CD1c-positive myeloid dendritic cell (primary cell): ENCODE results near the gene MGAT4B.
"Not testable (repeated sequence)": the region's sequence is repeated elsewhere in the genome, so short reads cannot be mapped to it uniquely, and the experiment has no call there.

ENCODE experiments used
- DNase-seq: peaks from one replicate; pipeline ENCODE4 v3.0.0-alpha.2; 2016; ENCODE audit errors: extremely low spot score

The MGAT4B gene

DNA sequence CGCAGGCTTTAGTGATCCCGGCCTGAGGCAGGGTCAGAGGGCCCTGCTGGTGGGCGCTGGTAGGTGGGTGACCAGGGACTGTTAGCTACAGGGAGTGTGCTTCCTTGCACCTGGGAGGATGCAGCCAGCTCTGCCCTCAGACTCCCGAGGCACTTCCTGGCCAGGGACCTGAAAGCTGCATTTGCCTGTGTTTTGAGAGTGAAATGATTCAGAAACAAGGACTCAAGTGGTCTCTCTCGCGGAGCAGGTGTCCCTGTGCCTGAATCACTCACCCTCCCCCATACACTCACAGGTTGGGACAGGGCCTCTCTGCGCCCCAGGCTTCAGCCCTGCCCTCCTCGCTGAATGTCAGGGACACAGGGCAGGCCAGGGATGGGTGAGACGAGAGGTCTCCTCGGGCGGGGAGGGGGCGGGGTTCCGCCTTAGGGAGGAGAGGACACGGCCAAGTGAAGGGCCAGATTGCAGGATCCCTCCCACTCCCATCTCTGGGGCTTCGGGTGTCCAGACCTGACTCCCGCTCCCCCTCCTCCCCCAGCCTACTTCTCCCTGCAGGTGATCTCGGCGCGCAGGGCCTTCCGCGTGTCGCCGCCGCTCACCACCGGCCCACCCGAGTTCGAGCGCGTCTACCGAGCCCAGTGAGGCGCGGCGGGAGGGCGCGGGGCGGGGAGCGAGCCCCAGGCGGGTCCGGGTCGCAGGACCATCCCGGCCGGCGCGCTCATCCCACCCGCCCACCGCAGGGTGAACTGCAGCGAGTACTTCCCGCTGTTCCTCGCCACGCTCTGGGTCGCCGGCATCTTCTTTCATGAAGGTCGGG lies 11.4 kb downstream of the MGAT4B start:
- DNase-seq: no peak

DNA sequence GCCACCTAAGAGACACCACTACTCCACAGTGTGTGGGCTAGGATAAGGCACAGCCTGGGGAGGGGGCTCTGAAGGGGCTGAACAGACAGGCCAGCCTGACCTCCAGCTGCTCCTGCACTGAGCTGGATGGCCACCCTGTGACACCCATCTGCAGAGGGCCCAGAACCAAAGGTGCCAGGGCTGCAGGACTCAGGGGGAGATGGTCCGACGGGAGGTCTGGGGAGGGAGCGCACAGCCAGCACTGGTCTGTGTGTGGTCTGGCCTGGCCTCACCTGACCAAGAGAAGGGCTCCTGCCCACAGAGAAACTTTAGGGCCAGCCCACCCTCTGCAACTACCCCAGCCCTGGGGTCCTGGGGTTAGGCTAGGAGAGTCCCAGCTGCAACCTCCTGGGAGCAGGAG lies 12.1 kb downstream of the MGAT4B start:
- no peak for DNase-seq

DNA sequence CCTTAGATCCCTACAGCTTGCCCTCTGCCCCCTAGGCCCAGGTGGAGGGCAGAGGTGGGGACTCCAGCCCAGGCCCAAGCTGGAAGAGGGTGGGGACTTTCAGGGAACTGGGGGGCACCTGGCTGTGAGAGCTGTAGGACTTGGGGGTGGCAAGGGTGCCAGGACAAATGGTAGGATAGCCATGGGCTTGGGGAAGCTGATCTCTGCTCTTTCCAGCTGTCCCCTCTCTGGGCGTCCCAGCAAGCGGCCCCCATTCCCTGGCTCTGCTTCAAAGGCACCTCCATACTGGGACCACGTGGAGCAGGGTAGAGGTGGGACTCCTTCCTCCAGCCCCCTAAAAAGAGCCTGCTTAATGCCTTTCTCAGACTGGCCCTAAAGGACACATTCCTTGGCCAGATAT lies 12.5 kb downstream of the MGAT4B start:
- no peak for DNase-seq

DNA sequence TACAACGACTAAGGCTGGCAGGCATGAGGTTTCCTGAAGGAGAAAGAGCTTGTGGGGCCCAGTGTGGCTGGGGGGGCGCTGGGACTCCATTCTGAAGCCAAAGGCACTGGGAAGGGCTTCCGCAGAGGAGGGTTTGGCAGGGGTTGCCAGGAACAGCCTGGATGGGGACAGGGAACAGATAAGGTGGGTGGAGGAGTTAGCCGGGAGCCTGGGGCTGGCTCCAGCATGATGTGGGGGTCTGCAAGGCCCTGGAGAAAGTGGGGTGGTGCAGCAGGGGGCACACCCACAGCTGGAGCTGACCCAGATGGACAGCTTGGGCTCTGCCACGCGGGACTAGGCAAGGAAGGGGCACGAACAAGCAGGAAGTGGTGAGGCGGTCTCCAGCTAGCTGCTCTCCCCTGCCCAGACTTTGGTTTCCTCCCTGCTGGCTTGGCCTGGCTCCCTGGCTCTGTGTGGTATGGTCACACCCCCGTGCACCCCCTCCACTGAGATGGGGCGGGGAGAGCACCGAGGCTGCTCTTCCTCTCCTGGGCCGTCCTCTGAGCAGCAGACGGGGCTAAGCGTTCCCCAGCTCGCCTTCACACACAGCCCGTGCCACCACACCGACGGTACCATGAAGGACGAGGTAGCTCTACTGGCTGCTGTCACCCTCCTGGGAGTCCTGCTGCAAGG lies 13.1 kb downstream of the MGAT4B start, which contains the start of gene LTC4S:
Gene LTC4S, plus strand, starts transcription at position 519 of the 672 bp plus-strand sequence. Its CDS starts 95 bp downstream, at position 614.
- DNase-seq: peak; percentile 67

DNA sequence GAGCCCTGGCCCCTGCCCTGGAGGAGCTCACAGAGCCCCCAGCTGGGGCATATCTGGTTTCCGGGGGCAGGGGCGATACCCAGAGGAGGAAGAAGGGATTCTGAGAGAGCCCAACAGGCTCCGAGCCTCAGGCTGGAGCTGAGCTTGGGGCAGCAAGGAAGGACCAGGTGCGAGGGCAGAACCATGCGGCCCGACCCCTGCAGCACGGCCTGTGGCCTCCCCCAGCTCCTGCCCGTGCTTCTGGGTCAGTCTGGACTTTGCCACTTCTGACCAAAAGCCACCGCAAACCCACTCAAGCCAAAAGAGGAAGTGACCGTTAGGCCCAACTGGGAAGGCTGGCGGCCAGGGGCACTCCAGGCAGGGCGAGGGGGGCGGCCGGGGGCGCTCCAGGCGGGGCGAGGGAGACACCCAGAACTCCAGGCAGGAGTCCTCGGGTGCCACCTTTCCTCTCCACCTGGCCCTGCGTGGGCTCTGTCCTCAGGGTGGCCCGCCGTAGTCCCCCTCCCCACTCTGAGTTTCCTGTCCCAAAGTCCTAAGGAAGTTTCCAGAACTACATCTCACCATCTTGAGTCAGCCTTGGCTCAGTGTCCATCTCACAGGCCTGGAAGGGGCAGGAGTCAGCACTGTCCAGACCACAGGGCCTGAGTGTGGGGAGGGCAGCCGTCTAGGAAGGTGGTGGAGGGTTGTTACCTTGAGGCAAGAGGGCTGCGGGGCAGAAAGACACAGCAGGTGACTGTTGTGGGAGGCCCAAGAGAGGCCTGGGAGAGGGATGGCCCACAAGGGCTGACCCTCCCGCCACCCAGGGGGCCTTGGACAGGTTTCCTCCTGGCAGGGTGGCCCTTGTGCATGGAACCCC lies 13.8 kb downstream of the MGAT4B start:
- DNase-seq: peak; percentile 67

DNA sequence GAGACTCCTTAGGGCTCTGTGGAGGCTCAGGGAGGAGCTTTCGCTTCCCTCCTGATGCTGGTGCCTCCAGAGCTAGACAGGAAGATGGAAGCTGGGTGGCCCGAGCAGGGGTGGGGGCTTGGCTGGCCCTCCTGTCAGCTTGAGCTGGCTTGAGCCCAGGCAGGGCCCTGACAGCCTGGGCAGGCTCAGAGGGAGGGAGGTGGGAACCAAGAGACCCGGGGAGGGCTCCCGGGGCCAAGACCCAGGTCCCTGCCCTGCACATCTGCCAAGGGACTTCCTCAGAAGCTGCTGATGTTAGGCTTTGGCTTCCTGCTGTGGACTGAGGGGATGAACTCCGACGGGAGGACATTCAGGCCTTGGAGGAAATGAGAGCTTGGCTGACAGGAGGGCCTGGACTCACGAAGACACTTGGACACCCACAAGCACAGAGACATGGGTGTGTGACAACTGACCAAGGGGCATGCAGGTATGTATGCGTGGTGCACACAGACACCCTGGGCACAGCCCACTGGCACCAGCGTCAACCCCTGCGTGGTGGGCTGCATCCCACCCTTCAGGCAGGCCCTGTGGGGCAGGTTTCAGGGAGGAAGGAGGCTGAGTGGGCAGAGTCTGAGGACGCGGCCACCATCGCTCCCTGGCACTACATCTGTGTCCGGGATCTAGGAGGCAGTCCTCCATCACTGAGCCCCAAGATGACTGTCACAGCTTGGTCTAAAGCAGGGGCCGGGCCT lies 14.6 kb downstream of the MGAT4B start:
- peak; percentile 57 for DNase-seq

DNA sequence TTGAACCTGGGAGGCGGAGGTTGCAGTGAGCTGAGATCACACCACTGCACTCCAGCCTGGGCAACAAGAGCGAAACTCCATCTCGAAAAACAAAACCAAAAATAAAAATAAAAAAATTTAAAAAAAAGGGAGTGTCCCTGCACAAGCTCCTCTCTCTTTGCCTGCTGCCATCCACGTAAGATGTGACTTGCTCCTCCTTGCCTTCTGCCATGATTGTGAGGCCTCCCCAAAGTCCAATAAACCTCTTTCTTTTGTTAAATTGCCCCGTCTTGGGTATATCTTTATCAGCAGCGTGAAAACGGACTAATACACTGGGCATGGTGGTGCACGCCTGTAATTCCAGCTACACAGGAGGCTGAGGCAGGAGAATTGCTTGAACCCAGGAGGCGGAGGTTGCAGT lies 17.4 kb downstream of the MGAT4B start:
- not testable (repeated sequence) for DNase-seq

DNA sequence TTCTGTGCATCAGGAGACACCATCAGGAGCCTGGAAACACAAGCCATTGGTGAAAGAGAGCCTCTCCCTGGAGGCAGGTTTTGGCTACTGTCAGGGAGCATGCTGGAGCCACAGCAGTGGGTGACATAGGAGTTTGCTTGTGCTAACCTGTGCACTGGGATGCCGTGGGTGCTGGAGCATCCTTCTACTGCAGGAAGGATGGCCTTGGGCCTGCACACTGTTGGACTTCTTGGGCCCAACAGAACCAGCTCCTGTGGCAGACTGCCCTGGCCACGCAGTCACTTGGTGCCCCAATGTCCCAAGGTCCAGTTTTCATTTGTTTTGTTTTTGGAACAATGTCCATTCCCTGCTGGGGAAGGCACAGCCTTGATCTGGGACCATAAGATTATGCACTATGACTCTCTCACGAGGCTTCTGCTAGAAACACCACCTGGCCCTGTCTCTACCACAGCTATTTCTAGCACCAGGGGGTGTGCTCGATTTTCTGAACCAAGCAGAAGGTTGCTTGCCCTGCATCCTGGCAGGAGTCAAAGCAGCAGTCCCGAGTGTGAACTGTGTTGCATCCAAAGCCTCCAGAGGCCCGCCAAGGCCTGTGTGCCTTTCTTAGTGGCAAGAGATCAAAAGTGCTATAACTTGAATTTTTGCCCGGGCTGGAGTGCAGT lies 18.3 kb downstream of the MGAT4B start:
- no peak for DNase-seq

DNA sequence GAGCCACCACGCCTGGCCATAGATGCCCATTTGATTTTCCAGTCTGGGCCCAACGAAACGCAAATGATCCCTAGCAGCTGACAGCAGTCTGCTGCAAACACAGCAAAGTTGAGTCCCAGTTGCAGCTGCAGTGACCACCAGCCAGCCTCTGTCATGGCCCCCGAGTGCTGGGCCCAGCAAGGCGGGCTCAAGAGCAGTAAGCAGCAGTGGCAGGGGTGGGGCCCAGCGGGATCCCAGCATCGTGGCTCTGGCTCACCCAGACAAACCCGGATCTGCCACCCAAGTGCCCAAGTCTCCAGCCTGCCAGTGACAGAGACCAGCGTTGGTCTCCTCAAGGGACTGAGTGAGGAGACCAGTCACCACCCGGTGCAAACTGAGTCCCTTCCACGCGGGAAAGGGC lies 19.8 kb downstream of the MGAT4B start:
- DNase-seq: no peak

DNA sequence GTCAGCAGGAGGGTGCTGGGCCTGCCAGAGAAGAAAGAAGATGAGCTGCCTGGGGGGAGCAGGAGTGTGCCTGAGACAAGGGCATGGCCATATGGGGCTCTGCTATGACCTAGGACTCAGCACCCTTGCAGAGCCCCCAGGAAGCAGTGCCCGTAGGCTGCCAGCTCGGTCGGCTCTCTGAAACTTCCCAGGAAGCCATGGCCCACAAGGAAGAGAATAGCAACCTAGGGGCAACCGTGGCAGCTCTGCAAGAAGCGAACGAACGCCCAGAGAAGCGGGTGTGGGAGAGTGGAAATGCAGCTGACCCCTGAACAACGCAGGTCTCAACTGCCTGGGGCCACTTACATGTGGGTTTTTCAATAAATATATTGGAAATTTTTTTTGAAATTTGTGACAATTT lies 23.5 kb downstream of the MGAT4B start:
- DNase-seq: no peak

DNA sequence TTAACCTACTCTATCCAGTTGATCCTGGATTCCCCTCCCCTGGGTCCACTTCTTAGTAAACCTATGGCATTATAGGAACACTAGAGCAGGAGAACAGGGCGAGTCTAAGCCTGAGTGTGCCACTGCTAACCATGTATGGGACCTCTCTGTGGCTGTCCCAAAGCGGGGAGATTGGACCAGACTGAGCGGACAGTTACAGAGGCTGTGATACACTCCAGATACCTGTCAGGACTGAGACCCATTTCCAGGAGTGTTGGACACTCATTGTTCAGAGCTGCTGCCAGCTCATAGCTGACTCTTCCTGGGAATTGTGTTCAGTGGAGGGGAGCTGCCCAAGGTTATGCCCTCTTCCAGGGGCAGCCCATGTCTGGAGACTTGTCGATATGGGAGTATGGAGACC lies 24.8 kb downstream of the MGAT4B start:
- no peak for DNase-seq

DNA sequence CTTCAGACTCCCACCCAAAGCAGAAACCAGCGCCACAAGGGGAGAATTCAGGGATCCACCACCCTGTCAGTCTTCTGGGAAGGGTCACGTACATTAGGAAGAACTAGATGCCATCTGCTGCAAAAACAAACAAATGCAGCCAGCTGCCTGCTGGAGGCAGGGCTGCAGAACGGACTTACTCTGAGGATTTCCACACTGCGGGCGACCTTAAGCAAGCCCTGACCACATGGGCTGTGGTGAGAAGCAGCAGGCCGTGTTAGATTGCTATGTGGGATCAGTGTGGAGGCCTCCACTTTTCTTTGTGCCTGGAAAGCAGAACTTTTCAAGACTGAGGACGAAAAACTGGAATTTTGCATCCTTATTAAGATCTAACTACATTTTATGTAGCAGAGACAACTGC lies 26.3 kb downstream of the MGAT4B start:
- peak; percentile 65 for DNase-seq

DNA sequence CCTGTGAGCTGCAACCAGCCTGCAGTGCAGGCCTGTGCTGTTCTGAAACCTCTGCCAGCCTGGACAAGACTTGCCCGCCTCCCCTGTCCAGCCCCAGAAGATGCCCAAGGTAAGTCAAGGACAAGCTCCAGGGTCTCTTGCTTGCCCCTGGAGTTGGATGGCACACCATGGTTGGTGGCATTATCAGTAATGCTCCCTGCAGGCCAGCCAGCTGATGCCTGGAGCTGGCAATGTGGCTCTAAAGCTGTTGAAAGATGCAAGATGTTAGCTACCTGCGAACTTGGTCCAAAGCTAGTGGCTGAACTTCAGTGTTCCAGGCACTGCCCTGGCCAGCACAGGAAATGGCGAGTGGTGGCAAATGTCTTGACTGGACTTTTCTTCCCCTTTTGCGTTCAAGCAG lies 26.8 kb downstream of the MGAT4B start:
- no peak for DNase-seq

DNA sequence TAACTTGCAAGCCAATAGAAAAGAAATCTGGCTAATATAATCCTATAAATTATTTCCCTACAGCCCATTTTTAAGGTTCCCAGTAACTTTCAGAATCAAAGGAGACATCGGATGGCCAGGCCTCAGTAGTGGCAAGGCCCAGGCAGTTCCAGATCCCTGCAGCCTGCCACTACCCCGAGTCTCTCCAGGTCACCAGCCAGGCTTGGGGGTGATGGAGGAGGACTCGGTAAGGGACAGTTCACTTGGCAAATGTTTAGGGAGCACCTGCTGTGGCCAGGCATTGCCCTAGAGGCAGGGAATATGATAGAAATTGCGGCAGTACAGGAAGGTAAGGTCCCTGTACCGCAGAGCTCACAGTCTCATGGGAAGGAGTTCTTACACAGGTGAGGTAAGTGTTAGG lies 28.1 kb downstream of the MGAT4B start:
- no peak for DNase-seq

DNA sequence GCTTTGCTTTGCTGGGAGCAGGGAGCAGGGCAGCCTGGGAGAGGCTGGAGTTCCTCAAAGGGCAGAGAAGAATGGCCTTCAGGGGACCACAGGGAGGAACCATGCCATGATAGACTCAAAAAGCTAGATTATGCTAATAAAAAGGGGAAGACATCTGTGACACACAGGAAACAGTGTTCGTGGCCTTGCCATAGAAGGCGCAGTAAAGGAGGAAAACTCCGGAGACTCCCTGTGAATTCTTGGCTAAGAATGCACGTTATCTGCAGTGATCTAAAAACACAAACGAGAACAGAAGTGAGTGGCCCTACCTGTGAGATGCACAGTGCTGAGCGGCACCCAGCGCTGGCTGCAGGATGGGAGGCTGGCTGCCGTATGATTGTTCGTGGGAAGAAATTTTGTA lies 28.8 kb downstream of the MGAT4B start:
- DNase-seq: peak; percentile 86

DNA sequence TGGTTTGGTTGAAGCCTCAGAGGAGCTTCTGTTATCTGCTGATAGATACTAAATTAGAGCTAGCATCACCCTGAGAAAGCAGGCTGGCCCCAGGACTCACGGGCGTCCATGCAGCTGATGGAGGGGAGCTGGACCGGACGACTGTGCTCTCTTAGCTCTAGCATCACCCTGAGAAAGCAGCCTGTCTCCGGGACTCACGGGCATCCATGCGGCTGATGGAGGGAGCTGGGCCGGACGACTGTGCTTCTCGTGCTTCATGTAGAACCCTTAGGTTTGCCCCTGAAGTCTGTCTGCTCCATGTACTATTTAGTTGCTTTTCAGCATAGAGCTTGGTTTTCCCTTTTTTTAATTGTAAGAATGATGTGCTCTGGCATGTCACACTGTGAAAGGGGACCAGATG lies 29.2 kb downstream of the MGAT4B start:
- DNase-seq: no peak

DNA sequence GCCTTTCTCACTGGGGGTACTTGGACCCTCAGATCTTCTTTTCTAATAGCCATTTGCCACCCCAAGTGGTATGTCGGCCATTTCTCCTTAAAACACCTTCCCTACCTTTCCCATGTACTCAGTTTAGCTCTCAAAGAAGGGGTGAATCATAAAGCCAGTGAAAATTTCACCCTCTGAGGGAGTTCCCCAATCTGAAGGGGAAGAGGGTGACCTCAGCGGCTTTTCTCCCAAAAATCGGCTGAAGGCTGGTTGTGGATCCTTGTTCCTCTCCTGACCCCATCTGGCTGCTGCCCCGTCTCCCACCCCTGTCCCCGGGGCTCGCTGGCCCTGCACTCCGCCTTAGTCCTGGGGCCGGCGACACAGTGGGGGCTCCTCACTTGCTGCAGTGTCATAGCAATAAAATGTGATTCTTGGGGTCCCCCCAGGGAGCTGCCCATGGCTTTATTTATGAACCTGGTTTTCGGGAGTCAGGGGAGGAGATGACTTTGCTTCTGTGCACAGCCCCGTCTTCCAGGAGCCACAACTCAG lies 30.2 kb downstream of the MGAT4B start:
- DNase-seq: peak; percentile 73

DNA sequence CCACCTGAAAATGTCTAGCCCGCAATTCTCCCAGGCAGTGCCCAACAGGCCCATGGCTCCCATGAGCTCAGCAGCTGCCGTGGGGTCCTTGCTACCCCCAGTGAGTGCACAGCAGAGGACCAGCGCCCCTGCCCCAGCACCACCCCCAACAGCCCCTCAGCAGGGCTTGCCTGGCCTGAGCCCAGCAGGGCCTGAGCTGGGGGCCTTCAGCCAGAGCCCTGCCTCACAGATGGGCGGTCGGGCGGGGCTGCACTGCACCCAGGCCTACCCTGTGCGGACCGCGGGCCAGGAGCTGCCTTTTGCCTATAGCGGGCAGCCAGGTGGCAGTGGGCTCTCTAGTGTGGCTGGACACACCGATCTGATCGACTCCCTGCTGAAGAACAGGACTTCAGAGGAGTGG lies 32.2 kb downstream of the MGAT4B start:
- no peak for DNase-seq

DNA sequence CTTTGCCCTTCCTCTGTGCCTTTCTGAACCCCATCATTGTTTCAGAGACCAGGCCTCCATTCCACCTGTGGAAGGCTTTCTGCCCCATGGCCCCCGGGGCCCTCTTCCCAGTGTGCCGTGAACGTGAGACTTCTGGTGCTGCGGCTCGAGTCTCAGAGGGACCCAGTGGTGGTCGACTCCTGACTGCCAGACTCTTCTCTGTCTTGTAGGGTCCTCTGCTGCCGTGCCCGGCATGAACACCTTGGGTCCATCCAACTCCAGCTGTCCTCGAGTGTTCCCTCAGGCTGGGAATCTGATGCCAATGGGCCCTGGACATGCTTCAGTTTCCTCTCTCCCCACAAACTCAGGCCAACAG lies 33.0 kb downstream of the MGAT4B start:
- DNase-seq: no peak

DNA sequence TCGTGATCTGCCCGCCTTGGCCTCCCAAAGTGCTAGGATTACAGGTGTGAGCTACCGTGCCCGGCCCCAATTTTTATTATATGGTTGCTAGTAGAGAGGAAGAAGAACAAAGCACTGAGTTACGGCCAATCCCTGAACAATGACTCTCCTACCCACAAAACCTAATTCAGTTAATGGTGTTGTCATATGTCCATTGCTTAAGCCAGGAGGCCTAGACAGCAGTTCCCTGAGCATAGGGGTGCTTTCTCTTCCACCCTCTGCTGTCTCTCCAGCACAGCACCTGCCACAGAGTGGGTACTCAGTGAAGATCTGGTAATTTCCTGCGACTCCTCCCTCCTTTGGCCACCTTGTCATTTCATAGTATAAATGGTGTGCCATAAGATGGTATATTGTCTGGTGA lies 34.3 kb downstream of the MGAT4B start:
- DNase-seq: no peak

DNA sequence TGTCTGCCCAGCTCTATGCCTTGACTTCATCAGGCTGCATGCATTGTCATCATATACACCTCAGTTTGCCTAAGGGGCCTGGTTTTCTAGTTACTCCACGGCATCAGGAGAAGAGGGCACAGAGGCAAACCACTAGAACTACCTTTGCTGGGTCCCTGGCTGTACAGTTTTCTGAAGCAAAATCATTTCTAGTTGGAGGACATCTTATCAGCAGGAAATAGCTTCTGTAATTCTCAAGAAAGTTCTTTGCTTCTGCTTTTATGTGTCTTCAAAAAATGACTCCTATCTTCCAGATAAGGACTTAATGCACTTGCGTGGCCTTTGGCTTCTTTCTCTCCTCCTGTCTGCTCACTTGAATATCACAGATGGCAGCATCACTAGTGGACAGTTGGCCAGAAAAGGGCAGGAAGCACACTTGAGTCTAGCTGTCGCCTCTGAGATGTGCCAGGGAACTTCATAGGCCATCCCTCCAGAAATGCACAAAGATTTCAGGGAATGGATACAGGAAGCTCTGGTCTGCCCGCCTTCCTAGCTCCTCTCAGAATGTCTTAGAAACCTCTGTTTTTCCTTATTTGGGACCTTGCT lies 35.3 kb downstream of the MGAT4B start:
- peak; percentile 46 for DNase-seq
